Astrocyte of the spinal cord (primary cell): ENCODE data around the gene KCNS1.
A peak's percentile ranks its signal among the peaks of the same experiment; 100 is the strongest.

Source experiments
- DNase-seq: peaks from one replicate; pipeline ENCODE4 v3.0.0; 2011; ENCODE audit warnings: low read depth, low spot score
- H3K4me3 ChIP-seq: 2 replicates; pipeline ENCODE4 v1.5.1; 2011; ENCODE audit warnings: low read depth, mild to moderate bottlenecking, low read length, moderate library complexity
- CTCF ChIP-seq: IDR thresholded peaks from 2 replicates; pipeline ENCODE4 v1.5.1; 2012; ENCODE audit warnings: low read depth, mild to moderate bottlenecking, low read length, inconsistent platforms
- in situ Hi-C: cut with HindIII; loops from 2 replicates; pipeline ENCODE4 v1.10.0; 2017; ENCODE audit warnings: low sequenced_read_pairs

The KCNS1 gene

DNA sequence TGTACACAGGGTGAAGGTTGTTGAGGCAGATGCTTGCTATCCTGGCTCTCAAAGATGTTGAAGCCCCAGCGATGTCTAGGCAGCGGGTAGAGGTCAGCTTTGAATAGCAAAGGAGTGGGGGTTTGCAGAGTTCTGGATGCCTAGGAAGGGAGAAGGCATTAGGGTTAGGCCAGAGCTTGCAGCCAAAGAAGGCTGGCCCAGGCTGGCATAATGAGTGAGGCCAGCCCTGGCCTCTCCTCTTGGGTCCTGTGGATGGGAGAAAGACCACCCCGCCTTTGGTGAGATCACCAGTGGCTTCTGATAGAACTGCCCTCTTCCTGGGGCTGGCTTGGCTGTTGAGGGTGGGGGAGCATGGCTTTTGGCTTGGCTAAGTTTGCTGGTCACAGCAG is 14.5 kb upstream of the KCNS1 start:
- DNase-seq, result no peak
- in situ Hi-C loops, result no loop called here
- no peak overlapping the region for H3K4me3 ChIP-seq
- no peak for TF ChIP-seq CTCF

DNA sequence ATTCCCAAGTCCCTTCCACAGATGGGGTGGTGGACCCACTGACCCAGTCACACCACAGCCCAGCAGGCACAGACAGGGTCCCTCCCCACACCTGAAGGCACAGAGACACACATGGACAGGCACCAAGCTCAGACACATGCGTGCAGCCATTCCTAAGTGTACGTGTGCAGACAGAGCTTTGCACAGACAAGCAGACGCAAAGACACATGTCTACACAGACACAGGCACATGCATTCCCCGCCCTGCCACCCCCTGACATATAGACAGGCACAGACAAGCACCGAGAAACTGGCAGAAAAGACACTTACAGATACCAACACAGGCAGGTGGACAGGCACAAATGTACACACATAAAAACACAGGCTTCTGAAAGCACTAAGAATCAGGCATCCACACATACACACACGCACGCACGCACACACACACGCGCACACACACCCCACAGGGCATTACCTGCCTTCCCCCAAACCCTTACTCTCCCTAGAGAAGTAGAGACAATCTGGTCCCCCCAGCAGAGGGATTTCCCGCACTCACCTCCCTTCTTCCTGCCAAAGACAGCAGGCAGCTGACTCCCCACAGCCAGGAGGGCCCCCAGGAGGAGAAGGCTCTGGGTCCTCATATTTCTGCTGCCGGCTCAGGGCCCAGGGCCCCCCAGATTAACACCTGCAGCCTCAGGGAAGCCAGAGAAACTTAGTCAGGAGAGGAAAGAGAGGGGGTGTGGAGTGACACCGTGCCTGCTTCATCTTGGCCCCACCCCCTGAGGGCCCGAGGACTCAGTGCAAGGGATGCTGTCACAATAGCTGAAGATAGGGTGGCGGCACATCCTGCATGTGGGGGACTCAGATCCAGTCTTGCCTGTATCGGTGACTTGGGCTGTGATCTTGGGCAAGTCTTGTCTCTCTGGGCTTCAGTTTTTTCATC is 13.8 kb upstream of the KCNS1 start, which contains the start of gene WFDC5:
TSS of gene WFDC5 (minus strand) at position 710 of the 921 bp plus-strand sequence. CDS start at position 619, 91 bp downstream.
- in situ Hi-C loops, result no loop called here
- DNase-seq, result no peak
- TF ChIP-seq CTCF, result no peak
- H3K4me3 ChIP-seq, result no peak within 1 kb of the TSS

DNA sequence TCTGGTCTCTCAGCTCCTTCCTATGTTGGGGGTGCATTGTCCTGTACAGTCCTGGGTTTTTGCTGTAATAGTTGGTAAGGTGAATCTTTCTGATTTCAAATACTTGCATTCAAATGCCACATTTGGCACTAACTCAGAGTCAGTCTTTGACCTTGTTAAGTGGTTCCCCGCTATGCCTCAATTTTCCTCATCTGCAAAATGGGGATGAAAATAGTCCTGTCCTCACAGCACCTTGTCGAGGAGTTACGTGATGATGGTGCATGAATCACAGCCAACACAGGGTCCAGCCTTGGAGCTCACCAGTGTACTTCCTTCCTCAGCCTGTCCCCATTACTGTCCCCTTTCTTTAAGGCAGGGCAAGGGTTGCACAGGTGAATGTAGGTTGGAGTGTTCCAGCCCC is 12.9 kb upstream of the KCNS1 start:
- in situ Hi-C loops, result no loop called here
- DNase-seq, result no peak
- TF ChIP-seq CTCF, result no peak

GRCh38 chr20:45112754-45113153 is 11.8 kb upstream of the KCNS1 start:
- in situ Hi-C loops, result no loop called here
- DNase-seq, result no peak
- H3K4me3 ChIP-seq, result no peak overlapping the region
- no peak for TF ChIP-seq CTCF

More for the DNA sequence above, 12.9 kb upstream of the KCNS1 start:
- no peak overlapping the region for H3K4me3 ChIP-seq

DNA sequence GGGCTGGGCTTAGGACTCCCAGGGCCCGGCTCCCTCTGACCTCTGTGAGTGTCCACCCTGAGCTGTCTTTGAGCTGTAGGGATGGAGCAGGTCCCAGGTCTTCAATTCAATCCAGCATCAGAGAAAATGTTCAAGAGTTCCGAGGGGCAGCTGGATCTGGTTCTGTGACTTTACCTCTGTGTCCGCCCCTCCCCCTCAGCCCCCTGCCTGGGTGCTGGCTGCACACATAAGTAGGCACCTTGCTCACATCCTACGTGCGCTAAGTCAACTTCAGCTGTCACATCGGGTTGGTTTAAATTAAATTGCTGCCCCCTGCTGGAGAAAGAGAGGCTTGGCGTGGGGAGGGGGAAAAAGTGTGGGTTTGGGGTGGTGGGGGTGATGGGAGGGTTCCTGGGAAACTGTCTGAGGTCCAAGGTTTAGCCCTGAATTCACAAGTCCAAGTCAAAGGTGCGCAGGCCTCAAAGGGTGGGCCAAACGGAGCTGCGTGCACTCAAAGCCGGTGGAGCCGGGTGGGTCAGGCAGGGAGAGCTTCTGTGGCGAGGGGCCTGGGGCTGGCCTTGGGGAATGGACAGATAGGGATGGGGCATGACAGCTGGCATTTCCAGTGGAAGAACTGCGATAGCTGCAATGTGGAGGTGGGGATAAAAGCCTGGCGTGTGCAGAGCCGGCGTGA is 11.0 kb upstream of the KCNS1 start:
- peak; percentile 60 for TF ChIP-seq CTCF
- DNase-seq, result no peak
- in situ Hi-C loops, result no loop called here
- no peak overlapping the region for H3K4me3 ChIP-seq

GRCh38 chr20:45111285-45111684 is 10.4 kb upstream of the KCNS1 start:
- no peak for TF ChIP-seq CTCF
- in situ Hi-C loops, result no loop called here
- DNase-seq, result no peak
- H3K4me3 ChIP-seq, result no peak overlapping the region
